ENCODE results near the gene GFER.
"Not testable (repeated sequence)": the region's sequence is repeated elsewhere in the genome, so short reads cannot be mapped to it uniquely, and the experiment has no call there.

GFER gene

GRCh38 chr16:2029350-2029749 is 45.4 kb downstream of the GFER start:
- DNase-seq, result no peak
- no peaks in the 10 kb centered on the region for H3K36me3 ChIP-seq
- TF ChIP-seq CTCF (IDR thresholded peaks at IDR 0.05; ENCODE audit: low read depth, low read length), result no peak

GRCh38 chr16:2030036-2030435 is 46.0 kb downstream of the GFER start:
- Histone ChIP-seq H3K27me3 (no peaks in the 10 kb centered on the region), H3K36me3 (no peaks in the 10 kb centered on the region), H3K4me3 (ENCODE audit: low read depth, low read length) (no peak overlapping the region), H3K4me1 (peaks cover 7% of the 10 kb centered on the region), H3K9me3 (no peaks in the 10 kb centered on the region)
- no peak for TF ChIP-seq CTCF (IDR thresholded peaks at IDR 0.05; ENCODE audit: low read depth, low read length)
- no peak for DNase-seq

More at GRCh38 chr16:2029350-2029749, 45.4 kb downstream of the GFER start:
- Histone ChIP-seq H3K4me3 (ENCODE audit: low read depth, low read length) (no peak overlapping the region), H3K4me1 (peaks cover 7% of the 10 kb centered on the region), H3K9me3 (no peaks in the 10 kb centered on the region), H3K27me3 (no peaks in the 10 kb centered on the region)

- H3K4me1 ChIP-seq, result peaks cover 15% of the 10 kb centered on the region
- H3K27me3 ChIP-seq, result no peaks in the 10 kb centered on the region
- TF ChIP-seq CTCF (IDR thresholded peaks at IDR 0.05; ENCODE audit: low read depth, low read length), result no peak
- H3K36me3 ChIP-seq, result no peaks in the 10 kb centered on the region
- H3K9me3 ChIP-seq, result no peaks in the 10 kb centered on the region
- no peak overlapping the region for H3K4me3 ChIP-seq (ENCODE audit: low read depth, low read length)
- DNase-seq, result no peak
Observed at GRCh38 chr16:2031081-2031577, 47.1 kb downstream of the GFER start.

GRCh38 chr16:2032285-2033056 is 48.5 kb downstream of the GFER start:
- H3K36me3 ChIP-seq, result no peaks in the 10 kb centered on the region
- H3K4me1 ChIP-seq, result peaks cover 17% of the 10 kb centered on the region
- no peak for DNase-seq
- no peaks in the 10 kb centered on the region for H3K9me3 ChIP-seq
- no peaks in the 10 kb centered on the region for H3K27me3 ChIP-seq
- no peak for TF ChIP-seq CTCF (IDR thresholded peaks at IDR 0.05; ENCODE audit: low read depth, low read length)
- no peak overlapping the region for H3K4me3 ChIP-seq (ENCODE audit: low read depth, low read length)

GRCh38 chr16:2033057-2033908 is 49.3 kb downstream of the GFER start:
- Histone ChIP-seq H3K4me1 (peaks cover 17% of the 10 kb centered on the region), H3K36me3 (no peaks in the 10 kb centered on the region), H3K27me3 (no peaks in the 10 kb centered on the region), H3K9me3 (no peaks in the 10 kb centered on the region), H3K4me3 (ENCODE audit: low read depth, low read length) (no peak overlapping the region)
- TF ChIP-seq CTCF (IDR thresholded peaks at IDR 0.05; ENCODE audit: low read depth, low read length), result no peak
- no peak for DNase-seq

GRCh38 chr16:2033909-2034695 is 50.1 kb downstream of the GFER start:
- not testable (repeated sequence) for DNase-seq; H3K36me3 ChIP-seq; H3K4me3 ChIP-seq (ENCODE audit: low read depth, low read length); H3K9me3 ChIP-seq; H3K27me3 ChIP-seq
- peaks cover 24% of the 10 kb centered on the region for H3K4me1 ChIP-seq
